Measurements from ENCODE around the gene TMEM151A. TPM values are rescaled to one million over a fixed set of nuclear protein-coding genes. Genes with fewer than 3 reads are reported as not detected.

Gene TMEM151A
- not detected for total RNA-seq

GRCh38 chr11:66291706-66292542, at the start of gene TMEM151A:
TSS of gene TMEM151A (plus strand) at chr11:66291894. CDS start at chr11:66292014, 120 bp downstream.

GRCh38 chr11:66268244-66268951, 23.3 kb upstream of the TMEM151A start, which contains the start of gene RAB1B:
TSS of gene RAB1B (plus strand) at chr11:66268639. CDS start at chr11:66268680, 41 bp downstream.

GRCh38 chr11:66277471-66278362, 14.0 kb upstream of the TMEM151A start, which contains the start of gene CNIH2:
TSS of gene CNIH2 (plus strand) at chr11:66278175. CDS start at chr11:66278457, 282 bp downstream.

GRCh38 chr11:66288671-66289547, 2.8 kb upstream of the TMEM151A start, which contains the start of gene YIF1A:
TSS of gene YIF1A (minus strand) at chr11:66289143. CDS start at chr11:66288985, 158 bp downstream.

GRCh38 chr11:66316849-66317251, 25.2 kb downstream of the TMEM151A start, which contains the start of gene CD248:
TSS of gene CD248 (minus strand) at chr11:66317044. CDS start at chr11:66317027, 17 bp downstream.

GRCh38 chr11:66336234-66337102, 44.8 kb downstream of the TMEM151A start, which contains the start of gene RIN1:
TSS of gene RIN1 (minus strand) at chr11:66336434. CDS start at chr11:66336402, 32 bp downstream.

GRCh38 chr11:66344550-66345315, 53.0 kb downstream of the TMEM151A start, which contains the start of gene BRMS1:
TSS of gene BRMS1 (minus strand) at chr11:66345104. CDS start at chr11:66342234, 2,870 bp downstream.

Other genes starting within 250 kb of the TMEM151A start
- gene GAL3ST3, start 242.7 kb upstream of the TMEM151A start, total RNA-seq = 12.8 TPM
- gene SF3B2, start 239.5 kb upstream of the TMEM151A start, total RNA-seq = 110 TPM
- gene PACS1, start 221.6 kb upstream of the TMEM151A start, total RNA-seq = 53.9 TPM
- gene KLC2, start 34.2 kb upstream of the TMEM151A start, total RNA-seq = 18.0 TPM
- gene RAB1B, start 23.3 kb upstream of the TMEM151A start, total RNA-seq = 89.4 TPM
- gene CNIH2, start 13.7 kb upstream of the TMEM151A start, total RNA-seq = 1.6 TPM
- gene YIF1A, start 2.8 kb upstream of the TMEM151A start, total RNA-seq = 68.1 TPM
- 49.7 TPM for gene CD248, start 25.1 kb downstream of the TMEM151A start, total RNA-seq
- gene RIN1, start 44.5 kb downstream of the TMEM151A start, total RNA-seq = 3.8 TPM
- 19.2 TPM for gene BRMS1, start 53.2 kb downstream of the TMEM151A start, total RNA-seq
- gene B4GAT1, start 55.7 kb downstream of the TMEM151A start, total RNA-seq = 52.5 TPM
- 10.5 TPM for gene SLC29A2, start 79.9 kb downstream of the TMEM151A start, total RNA-seq
- gene NPAS4, start 129.1 kb downstream of the TMEM151A start, total RNA-seq = 3.1 TPM
- 40.3 TPM for gene MRPL11, start 147.0 kb downstream of the TMEM151A start, total RNA-seq
- gene PELI3, start 175.0 kb downstream of the TMEM151A start, total RNA-seq = 10.8 TPM
- gene DPP3, start 188.5 kb downstream of the TMEM151A start, total RNA-seq = 25.6 TPM
- gene BBS1, start 218.7 kb downstream of the TMEM151A start, total RNA-seq = 81.9 TPM